Adrenal gland (tissue), 5 donors: ENCODE data around the gene GPR35.

Source experiments
- CTCF ChIP-seq, 6 experiments: fragments of 450-650 bp in 4 of 6; fragments of 200-600 bp in 2 of 6; sonication (generic) in 1 of 6; IDR thresholded peaks; 1 replicate in 5 of 6; 2 replicates in 1 of 6; pipeline versions ENCODE4 v1.5.1 to v1.8.0; 2016 to 2021; ENCODE audit warnings: antibody characterized with exemption in 6 of 6, mild to moderate bottlenecking in 2 of 6, moderate library complexity in 1 of 6
- POLR2A ChIP-seq, 2 donors: fragments of 450-650 bp; IDR thresholded peaks; one replicate each; pipeline ENCODE4 v1.6.1; 2017; ENCODE audit warnings: antibody characterized with exemption in 2 of 2, mild to moderate bottlenecking in 2 of 2, moderate library complexity in 1 of 2
- donor health status: DM: no; HTN: no; CAD: no.

GRCh38 chr2:240589375-240589774 lies 35.9 kb upstream of the GPR35 start:
- TF ChIP-seq CTCF (IDR thresholded peaks at IDR 0.05), result no peak
- no peak for TF ChIP-seq POLR2A (IDR thresholded peaks at IDR 0.05)
